HEK293 (cell line): Measurements from ENCODE around the gene ALPG.
"Not testable (repeated sequence)": the region's sequence is repeated elsewhere in the genome, so short reads cannot be mapped to it uniquely, and the experiment has no call there.

ENCODE experiments used
- HOXC10 ChIP-seq: sonication (generic); formaldehyde crosslinking; IDR thresholded peaks from 2 replicates; pipeline ENCODE4 v1.8.1; 2023; ENCODE audit warnings: mild to moderate bottlenecking, missing genetic modification reagents
- SETDB1 ChIP-seq: IDR thresholded peaks from one replicate; pipeline ENCODE4 v1.6.1; 2017; ENCODE audit warnings: mild to moderate bottlenecking, low read length, moderate library complexity, mixed read lengths; ENCODE audit not compliant: insufficient read length
- YY1 ChIP-seq: fragments of 450-650 bp; formaldehyde crosslinking; IDR thresholded peaks from 2 replicates; pipeline ENCODE4 v1.5.1; 2018; ENCODE audit warnings: missing biosample characterization, missing genetic modification characterization
- ZFP69B ChIP-seq: fragments of 450-650 bp; formaldehyde crosslinking; IDR thresholded peaks from 2 replicates; pipeline ENCODE4 v1.5.1; 2016; ENCODE audit warnings: missing biosample characterization, missing genetic modification characterization
- ZNF561 ChIP-seq: fragments of 450-650 bp; IDR thresholded peaks from 2 replicates; pipeline ENCODE4 v1.5.1; 2018; ENCODE audit warnings: missing biosample characterization, missing genetic modification characterization, borderline replicate concordance
- ZNF837 ChIP-seq: fragments of 450-650 bp; formaldehyde crosslinking; IDR thresholded peaks from 2 replicates; pipeline ENCODE4 v1.5.1; 2016; ENCODE audit warnings: missing biosample characterization, missing genetic modification characterization
- TF ChIP-seq, protein P1 (sequence below): fragments of 450-650 bp; formaldehyde crosslinking; IDR thresholded peaks from 2 replicates; pipeline ENCODE4 v1.5.1; 2016; ENCODE audit warnings: missing biosample characterization, missing genetic modification characterization
- TF ChIP-seq, protein P2 (sequence below): sonication (generic); formaldehyde crosslinking; IDR thresholded peaks from 2 replicates; pipeline ENCODE4 v1.8.1; 2022; ENCODE audit warnings: mild to moderate bottlenecking, moderate library complexity, missing genetic modification reagents
- TF ChIP-seq, protein P3 (sequence below): IDR thresholded peaks from 2 replicates; pipeline ENCODE4 v1.6.1; 2011; ENCODE audit warnings: mild to moderate bottlenecking, low read depth, low read length, borderline replicate concordance

DNA sequence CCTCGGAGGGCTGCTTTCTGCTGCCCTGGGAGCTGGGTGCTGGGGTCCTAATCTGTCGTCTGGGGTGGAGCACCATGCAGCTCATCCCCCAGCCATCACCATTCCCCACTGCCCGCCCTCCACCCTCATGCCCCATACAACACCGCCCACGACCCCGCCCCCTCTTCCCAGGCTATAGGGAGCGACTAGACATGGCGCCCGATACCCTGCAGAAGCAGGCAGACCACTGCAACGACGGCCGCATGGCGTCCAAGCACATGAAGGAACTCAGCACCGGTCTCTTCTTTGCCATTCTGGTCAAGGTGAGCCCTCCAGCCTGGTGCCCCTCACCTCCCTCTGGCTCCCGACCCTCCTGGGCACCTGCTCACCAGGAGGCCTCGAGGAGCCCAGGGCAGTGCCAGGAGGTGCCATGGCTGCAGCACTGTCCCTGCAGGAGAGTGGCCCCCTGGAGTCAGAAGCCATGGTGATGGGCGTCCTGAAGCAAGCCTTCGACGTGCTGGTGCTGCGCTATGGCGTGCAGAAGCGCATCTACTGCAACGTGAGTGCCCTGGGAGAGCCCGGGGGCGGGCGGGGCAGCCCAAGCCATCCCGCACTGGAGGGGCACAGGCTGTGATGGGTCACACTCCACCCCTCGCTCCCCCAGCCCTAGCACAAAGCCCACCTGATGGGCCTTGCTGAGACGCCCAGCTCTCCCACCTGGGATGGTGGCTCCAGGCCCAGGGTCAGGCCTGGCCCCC, 38.7 kb downstream of the ALPG start:
- not testable (repeated sequence) for TF ChIP-seq YY1 (tag by site-specific recombination); ZFP69B (tag by site-specific recombination); ZNF837 (tag by site-specific recombination); SETDB1; ZNF561 (tag by site-specific recombination); HOXC10 (CRISPR knock-in tag)
- TF ChIP-seq, protein P1, sequence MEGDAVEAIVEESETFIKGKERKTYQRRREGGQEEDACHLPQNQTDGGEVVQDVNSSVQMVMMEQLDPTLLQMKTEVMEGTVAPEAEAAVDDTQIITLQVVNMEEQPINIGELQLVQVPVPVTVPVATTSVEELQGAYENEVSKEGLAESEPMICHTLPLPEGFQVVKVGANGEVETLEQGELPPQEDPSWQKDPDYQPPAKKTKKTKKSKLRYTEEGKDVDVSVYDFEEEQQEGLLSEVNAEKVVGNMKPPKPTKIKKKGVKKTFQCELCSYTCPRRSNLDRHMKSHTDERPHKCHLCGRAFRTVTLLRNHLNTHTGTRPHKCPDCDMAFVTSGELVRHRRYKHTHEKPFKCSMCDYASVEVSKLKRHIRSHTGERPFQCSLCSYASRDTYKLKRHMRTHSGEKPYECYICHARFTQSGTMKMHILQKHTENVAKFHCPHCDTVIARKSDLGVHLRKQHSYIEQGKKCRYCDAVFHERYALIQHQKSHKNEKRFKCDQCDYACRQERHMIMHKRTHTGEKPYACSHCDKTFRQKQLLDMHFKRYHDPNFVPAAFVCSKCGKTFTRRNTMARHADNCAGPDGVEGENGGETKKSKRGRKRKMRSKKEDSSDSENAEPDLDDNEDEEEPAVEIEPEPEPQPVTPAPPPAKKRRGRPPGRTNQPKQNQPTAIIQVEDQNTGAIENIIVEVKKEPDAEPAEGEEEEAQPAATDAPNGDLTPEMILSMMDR, result not testable (repeated sequence)
- TF ChIP-seq, protein P2, sequence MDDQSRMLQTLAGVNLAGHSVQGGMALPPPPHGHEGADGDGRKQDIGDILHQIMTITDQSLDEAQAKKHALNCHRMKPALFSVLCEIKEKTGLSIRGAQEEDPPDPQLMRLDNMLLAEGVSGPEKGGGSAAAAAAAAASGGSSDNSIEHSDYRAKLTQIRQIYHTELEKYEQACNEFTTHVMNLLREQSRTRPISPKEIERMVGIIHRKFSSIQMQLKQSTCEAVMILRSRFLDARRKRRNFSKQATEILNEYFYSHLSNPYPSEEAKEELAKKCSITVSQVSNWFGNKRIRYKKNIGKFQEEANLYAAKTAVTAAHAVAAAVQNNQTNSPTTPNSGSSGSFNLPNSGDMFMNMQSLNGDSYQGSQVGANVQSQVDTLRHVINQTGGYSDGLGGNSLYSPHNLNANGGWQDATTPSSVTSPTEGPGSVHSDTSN (CRISPR knock-in tag), result not testable (repeated sequence)
- TF ChIP-seq, protein P3, sequence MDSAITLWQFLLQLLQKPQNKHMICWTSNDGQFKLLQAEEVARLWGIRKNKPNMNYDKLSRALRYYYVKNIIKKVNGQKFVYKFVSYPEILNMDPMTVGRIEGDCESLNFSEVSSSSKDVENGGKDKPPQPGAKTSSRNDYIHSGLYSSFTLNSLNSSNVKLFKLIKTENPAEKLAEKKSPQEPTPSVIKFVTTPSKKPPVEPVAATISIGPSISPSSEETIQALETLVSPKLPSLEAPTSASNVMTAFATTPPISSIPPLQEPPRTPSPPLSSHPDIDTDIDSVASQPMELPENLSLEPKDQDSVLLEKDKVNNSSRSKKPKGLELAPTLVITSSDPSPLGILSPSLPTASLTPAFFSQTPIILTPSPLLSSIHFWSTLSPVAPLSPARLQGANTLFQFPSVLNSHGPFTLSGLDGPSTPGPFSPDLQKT, result not testable (repeated sequence)
